Measurements from ENCODE around the gene RAB22A.
"Not testable (repeated sequence)": the region's sequence is repeated elsewhere in the genome, so short reads cannot be mapped to it uniquely, and the experiment has no call there.

RAB22A gene

DNA sequence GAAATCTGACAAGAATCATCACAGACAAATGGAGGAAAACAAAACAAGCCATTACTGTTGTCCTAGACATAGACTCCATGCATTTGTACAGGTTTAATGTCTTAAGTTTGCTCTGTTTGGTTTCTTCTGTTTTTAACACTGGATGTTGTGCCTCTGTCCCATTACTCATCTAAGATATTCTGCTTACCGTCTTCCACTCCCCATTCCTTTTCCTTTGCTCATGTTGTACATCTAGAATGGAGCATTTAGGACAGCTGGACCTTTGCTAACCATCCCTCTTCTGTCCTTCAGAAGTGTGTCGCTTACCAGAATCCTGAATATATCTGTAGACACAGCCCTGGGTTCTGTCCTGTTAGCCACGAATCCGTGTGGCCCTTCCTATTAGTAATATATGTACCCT, 35.2 kb downstream of the RAB22A start:
- DNase-seq (ENCODE audit: low read depth) = peak; percentile 59

DNA sequence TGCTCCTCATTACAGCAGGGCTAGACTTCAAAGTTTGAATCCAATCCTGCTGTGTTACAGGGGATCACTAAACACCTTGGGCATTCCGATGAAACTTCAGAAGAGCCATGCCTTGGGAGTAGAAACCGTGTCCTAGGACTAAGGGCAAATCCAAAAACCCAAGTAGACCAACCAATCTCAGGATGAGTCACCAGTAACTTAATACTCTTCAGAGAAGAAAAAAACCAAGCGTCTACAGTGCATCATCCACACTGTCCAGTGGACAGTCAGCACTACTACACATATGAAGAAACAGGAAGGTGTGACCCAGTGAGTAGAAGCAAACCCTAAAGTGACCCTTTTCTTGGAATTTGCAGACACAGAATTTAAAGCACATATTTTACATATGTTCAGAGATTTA, 40.1 kb downstream of the RAB22A start:
- peak; percentile 72 for DNase-seq (ENCODE audit: low read depth)

DNA sequence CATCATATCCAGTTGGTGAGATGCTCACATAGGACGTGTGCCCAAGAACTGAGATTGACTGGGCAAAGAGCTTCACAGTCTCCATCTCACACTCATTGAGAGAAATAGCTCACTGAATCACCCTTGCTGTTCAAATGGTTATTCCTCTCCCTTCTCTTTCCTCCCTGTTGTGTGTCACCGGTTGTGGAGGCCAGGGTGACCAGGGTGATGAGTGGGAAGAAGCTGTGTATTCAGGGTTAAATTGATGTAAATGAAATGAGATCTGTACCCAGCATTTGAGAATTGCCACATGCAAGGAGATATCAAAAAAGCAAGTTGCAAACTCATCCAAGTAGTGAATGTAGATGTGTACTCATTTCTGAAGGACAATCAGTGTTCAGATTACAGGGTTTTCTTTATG, 43.0 kb downstream of the RAB22A start:
- DNase-seq (ENCODE audit: low read depth) = no peak

DNA sequence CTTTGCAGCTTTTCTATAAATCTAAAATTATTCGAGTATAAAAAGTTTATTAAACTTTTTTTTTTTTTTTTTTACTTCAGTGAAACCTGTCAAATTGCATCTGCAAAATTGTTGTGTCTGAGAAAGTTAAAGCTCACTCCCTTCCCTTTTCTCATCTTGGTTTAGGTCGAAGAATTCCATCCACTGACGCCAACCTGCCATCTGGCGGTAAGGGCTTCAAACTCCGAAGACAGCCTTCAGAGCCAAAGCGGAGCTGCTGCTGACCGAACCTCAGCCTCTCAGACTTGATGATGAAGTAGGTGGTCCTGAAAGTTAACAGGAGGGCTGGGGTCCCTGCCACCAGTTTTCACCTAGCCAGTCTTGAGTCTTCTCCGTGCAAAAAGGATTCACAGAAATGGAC, 49.9 kb downstream of the RAB22A start:
- DNase-seq (ENCODE audit: low read depth) = peak; percentile 55

DNA sequence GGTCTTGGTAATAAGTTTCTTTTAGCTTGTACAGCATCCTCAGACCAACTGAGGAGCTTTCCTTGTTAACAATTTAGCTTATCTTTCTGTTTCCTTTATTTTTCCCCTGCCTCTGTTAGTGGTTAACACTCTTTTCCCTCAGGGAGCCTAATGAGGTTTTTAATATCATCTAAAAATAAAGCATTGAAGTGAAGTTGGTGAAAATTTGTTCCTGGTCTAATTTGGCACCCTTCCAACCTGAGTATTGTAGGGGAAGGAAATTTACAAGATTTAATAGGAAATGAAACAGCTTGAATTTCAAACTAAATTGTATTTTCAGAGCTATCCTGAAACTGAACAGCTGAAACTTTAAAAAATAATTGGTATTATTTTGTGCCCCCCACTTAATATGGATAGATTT, 51.4 kb downstream of the RAB22A start:
- no peak for DNase-seq (ENCODE audit: low read depth)

DNA sequence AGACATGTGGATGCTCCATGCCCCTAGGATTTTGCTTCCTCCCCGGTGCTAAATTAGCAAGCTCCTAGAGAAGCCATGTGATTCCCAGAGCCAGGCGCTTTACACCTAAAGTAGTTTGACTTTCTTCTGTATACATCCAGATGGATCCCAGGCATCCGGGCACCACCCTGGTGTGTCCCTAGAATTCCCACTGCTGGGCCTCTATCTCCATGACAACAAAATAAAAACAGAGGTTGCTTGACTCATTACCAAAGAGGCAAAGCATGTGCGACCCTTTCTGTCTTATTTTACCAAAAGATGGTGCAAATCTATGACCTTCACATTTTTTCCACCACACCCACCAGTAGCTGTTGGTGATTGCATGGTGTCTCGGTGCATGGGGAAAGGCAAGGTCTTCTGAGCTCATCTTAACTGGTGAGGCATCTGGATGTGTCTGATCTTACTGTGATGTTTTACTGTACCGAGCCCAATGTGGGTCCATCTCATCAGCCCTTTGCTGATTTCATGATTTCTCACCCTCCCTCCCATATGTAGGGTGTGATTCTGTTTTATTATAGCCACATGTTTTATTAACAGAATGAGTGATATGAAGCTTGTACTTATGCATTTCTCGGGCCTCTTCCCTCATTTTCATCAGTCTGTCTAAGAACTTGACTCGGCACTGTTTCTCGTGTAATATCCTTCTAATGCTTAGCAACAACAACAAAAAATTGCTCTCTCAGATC, 52.1 kb downstream of the RAB22A start:
- DNase-seq (ENCODE audit: low read depth) = peak; percentile 68

DNA sequence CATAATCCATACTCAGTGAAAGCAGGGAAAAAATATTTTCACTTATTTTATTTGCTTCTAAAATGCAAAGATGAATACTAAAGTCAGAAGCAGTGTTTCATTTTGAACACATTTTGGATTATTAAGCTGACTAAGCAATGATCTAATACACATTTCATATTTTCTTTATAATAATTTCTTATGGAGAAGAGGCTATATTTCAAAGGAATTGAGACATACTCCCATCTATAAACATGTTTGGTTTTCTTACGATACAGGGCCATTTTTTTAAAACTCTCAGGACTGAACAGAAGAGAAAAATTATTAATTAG, 52.6 kb downstream of the RAB22A start:
- DNase-seq (ENCODE audit: low read depth) = no peak

DNA sequence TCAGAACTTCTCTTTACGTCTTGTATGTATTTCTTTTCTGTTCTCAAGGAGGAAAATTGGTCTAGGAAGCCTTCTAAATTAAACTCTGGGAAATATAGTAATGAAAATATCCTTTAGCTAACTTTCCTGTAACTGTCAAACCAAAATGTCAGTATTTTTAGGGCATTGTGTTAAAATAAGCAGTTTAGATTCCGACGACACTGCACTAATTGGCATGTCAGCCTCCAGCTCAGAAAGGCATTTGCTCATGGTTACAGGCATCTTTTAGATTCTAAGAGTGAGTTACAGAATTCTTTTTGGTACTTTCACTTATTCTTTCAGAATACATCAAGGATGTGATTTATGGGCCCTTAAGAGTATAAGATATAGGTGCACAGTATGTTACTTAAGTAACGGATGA, 53.5 kb downstream of the RAB22A start:
- no peak for DNase-seq (ENCODE audit: low read depth)

DNA sequence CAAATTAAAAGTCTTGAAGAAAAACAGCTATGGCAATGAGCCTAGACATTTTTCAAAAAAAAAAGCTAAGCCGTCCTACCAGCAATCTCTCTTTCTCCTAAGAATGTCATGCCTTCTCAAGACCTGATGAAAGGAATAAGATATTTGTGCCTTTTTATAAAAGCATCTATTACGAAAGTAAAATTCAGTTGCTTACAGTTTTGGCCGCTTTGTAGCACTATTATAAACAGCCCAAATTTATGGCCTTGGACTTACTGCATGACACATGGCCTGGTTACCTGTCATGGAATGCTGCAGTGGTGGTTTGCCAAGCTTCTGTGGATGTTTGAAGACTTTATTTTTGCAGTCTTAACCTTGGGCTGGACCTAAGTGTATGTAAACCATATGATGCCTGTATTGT, 57.4 kb downstream of the RAB22A start:
- DNase-seq (ENCODE audit: low read depth) = peak; percentile 70

DNA sequence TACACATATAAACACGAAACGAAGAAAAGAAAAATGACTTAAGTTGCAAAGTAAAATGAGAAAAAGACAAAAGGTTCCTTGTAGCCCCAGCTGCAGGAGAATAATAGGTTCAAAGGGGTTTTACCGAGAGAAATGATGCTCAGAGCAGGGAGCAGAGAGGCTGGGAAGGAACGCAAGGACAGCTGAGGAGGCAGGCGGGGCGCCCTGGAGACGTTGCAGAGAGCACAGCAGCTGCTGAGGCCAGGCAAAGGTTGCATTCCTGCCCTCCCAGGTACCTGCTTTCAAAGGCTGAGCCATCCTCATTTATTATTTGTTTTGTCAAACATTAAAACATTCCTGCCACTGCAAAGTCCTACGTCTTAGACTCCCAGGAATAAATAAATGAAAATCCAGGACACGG, 63.3 kb downstream of the RAB22A start:
- DNase-seq (ENCODE audit: low read depth) = no peak

DNA sequence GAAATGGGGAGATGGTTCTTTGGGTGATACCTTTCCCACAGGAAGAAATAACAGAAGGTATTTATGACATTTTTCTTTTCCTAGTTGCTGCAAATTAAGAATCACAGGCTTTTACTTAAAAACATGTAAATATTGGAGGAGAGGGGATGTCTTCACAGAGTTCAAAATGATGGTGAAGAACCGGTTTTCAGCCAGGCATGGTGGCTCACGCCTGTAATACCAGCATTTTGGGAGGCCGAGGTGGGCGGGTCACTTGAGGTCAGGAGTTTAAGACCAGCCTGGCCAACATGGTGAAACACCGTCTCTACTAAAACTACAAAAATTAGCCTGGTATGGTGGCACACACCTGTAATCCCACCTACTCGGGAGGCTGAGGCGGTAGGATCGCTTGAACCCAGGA, 63.8 kb downstream of the RAB22A start:
- DNase-seq (ENCODE audit: low read depth) = not testable (repeated sequence)

DNA sequence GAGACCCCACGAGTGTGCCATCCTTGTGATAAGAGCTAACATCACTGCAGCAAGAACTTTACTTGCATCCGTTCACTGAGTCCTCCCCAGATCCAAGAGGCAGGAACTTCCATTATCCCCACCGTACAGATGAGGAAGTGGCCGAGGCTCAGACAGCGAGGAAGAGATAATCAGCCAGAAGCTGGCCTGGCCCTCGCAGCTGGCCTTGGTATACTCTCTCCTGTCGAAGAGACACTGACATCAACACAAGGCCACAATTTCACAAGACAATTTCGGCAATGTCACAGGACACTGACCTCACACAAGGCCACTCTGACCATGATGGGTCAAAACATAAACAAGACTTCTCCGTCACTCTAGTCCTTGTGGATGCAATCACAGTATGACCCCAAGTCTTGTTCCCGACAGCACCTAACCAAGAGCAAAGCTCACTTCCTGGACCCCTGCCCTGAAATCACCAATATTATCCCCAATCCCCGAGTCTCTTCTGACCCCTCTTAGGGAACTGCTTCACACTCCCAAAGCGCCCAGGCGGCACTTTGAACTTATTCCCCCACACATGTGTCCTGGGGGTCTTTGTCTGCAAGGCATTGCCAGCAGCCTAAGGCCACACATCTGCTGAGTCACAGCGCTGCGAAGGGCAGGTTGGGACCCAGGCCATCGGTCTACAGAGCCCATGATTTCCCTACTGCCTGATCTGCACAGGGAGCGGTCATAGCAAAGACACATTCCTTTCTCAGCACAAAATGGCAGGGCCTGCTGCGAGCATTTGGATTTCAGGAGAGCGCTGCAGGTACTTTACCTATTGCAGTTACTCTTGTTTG, 64.7 kb downstream of the RAB22A start:
- no peak for DNase-seq (ENCODE audit: low read depth)

DNA sequence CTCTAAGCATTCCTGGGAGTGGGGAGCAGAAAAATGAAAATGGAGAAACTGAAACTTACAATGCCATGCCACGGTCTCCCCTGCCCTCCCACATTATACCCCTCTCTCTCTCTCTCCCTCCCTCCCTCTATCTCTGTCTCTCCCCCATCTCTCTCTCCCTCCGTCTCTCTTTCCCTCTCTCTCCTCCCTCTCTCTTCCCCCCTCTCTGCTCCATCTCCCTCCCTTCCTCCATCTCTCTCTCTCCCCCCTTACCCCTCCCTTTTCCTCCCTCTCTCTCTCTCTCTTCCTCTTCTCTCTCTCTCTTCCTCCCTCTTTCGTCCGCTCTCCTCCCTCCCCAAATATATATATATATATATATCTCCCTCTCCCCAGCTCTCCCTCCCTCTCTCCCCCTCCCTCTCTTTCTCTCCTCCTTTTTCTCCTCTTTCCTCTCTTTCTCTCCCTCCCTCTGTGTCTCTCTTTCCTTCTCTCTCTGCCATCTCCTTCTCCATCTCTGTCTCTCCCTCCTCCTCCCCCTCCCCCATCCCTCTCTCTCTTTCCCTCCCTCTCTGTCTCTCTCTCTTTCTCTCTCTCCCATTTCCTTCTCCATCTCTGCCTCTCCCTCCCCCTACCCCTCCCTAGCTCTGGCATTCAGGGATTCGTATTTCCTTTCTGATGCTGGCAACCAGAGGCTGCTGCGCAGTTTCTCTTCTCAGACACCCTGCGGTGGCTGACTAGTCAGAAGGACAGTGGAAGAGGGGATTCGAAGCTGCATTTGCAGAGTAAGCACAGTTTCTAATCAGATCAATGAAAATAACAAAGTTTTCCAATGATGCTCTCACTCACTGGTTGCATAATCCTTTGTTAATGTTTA, 65.6 kb downstream of the RAB22A start:
- DNase-seq (ENCODE audit: low read depth) = peak; percentile 37

DNA sequence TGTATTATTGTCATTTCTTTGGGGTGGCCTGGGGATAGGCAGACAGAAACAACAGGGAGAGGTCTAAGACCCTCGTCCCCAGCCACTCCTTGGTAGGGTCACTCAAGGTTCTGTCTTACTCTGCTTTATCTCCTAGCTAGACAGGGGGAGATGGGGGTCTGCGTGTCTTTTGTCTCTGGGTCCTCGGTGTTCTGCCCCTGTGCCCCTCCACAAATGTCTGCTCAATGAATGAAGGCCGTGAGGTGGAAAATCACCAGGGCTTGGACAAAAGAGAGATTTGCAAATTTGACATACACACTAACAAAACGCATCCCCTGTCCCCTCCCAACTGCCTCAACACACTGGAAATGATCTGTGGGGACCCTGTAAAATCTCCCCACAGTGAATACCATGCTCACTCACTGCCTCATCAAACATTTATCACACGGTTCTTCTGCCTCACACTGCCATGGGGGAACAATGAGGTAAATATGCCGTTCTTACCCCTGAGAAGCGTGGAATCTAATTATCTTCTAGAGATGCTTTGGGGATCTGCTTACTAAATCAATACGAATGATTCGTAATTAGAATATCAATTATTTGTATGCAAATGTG, 66.3 kb downstream of the RAB22A start:
- no peak for DNase-seq (ENCODE audit: low read depth)

DNA sequence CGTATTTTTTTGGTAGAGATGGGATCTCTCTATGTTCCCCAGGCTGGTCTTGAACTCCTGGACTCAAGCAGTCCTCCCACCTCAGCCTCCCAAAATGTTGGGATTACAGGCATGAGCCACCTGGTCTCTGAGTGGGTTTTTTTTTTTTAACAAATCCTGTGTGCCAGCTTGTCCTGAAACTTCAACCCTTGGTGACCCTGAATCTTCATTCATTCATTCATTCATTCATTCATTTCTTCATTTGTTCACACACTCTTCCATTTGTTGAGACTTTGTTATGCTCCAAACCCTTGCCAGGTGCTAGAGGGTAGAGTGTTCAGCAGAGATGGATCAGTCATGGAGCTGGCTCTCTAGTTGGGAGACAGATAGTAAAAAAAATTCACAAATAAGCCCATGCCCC, 67.5 kb downstream of the RAB22A start:
- no peak for DNase-seq (ENCODE audit: low read depth)

DNA sequence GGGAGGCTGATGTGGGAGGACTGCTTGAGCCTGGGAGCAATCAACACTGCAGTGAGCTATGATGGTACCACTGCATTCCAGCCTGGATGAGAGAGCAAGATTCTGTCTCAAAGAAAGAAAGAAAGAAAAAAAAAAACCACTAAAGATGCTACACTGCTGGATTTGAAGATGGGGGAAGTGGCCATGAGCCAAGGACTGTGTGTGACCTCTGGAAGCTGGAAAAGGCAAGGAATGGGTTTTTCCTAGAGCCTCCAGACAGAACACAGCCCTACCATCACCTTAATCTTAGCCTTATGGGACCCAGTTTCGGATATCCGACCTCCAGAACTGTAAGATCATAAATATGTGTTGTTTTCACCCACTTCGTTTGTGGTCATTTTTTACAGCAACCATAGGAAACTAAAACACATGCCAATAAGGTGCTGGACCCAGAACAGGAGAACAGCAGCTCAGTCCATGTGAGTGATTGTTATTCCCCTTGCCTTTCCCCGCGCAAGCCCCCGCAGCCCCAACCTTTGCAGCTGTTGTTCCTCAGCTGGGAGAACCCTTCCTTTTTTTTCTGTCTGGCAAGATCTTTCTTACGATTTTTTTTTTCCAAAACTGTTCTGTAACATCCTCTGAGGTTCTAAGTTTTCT, 68.4 kb downstream of the RAB22A start:
- peak; percentile 37 for DNase-seq (ENCODE audit: low read depth)

DNA sequence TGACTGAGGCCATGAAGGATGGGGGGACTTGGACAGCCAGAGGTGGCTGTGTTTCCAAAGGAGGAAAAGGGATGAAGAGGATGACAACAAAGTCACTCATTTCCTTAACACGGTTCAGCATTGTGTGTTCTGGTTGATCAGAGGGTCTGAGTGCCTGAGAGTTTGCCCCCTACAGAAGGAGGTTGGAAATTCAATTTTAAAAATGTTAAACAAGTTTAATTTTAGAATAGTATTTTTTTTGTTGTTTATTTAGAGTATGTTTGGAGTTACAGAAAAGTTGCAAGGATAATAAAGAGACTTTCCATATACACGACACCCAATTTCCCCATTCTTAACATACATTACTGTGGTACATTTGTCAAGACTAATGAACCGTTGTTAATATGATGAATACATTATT, 69.2 kb downstream of the RAB22A start:
- DNase-seq (ENCODE audit: low read depth) = no peak

DNA sequence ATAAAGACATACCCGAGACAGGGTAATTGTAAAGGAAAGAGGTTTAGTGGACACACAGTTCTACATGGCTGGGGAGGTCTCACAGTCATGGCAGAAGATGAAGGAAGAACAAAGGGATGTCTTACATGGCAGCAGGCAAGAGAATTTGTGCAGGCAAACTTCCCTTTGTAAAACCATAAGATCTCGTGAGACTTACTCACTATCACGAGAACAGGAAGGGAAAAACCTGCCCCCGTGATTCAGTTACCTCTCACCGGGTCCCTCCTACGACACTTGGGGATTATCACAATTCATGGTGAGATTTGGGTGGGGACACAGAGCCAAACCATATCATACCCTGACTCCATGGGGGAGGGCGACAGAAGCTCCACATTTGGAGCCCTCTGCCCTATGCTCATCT, 72.1 kb downstream of the RAB22A start:
- no peak for DNase-seq (ENCODE audit: low read depth)

DNA sequence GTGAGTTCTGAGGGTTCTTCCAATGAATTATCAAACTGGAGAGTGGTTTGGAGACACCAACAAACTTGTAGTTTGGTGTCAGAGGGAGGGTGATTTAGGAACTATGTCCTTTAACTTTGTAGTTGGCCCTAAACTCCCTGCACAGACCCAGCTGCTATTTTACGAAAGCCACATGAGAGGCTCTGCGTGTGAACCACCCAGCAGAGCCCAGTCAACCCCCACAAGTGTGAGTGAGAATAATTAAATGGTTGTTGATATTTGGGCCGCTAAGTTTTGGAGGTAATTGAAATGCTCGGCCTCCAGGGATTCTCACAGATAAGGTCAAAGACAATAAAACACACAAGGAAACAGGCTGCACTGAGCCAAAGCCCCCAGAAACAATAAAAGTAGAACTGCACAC, 72.6 kb downstream of the RAB22A start:
- no peak for DNase-seq (ENCODE audit: low read depth)

DNA sequence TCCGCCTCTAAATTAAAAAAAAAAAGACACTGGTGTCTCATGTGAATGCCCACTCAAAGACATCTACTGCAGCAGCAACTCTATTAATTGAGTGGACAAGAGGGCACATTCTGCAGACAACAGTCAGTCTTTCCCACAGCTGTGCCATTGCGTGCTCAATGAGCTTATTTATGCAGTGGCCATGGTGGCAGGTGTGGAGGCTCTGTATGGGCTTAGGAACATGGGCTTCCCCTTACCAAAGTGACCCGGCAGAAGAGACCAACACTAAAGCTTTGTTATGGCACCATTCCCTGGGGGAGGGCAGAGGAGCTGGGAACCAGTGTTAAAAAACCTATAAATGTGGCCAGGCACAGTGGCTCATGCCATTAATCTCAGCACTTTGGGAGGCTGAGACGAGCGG, 75.3 kb downstream of the RAB22A start:
- no peak for DNase-seq (ENCODE audit: low read depth)

DNA sequence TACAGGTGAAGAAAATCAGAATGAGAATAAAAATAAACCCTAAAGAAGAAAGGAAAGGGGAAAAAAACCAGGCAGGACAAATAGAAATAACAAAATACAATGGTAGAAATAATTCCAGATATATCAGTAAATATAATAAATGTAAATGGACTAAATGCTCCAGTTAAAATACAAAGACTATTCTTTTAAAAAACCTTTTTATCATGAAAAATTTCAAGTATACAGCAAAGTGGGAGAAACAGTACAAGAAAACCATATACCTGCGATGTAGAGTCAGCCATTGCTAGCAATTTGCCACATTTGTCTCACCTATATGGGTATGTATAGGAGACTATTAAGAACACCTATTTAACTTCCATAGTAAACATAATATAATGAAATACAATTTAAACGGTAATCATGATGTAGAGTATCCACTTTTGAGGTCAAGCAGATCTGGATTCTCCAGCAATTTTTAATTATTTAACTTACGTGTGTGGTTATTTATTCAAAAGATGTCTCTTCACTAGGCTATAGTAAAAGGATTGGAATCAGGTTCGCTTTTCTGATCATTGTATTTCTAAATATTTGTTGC, 78.6 kb downstream of the RAB22A start:
- DNase-seq (ENCODE audit: low read depth) = no peak

DNA sequence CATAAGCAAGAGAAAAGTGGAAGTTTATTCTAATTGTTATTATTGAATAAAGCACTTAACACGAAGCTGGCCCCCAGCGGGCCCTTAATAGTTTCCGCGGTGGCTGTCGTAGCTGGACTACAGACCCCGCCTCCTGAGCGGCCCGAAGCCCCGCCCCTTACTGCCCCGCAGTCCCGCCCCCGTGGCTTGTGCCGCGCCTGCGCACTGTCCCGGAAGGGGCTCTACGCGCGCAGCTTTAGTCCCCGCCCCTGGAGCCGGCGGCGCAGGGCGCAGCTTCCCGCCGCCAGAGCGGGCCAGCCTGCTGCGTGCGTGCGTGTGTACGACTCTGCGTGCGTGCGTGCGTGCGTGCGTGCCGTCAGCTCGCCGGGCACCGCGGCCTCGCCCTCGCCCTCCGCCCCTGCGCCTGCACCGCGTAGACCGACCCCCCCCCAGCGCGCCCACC, 79.4 kb downstream of the RAB22A start, which contains the start of gene VAPB:
VAPB (plus strand) TSS at position 348 of the 442 bp plus-strand sequence. CDS start 231 bp downstream, outside the sequence.
- peak; percentile 90 for DNase-seq (ENCODE audit: low read depth)

Data from amniotic epithelial cell (primary cell).